Activated naive CD4-positive, alpha-beta T cell treated with anti-CD3 and anti-CD28 coated beads, Interleukin-2, amount 50 U/mL, for 72 hours (primary cell): ENCODE data around the gene TSKU. TPM values are rescaled to one million over a fixed set of nuclear protein-coding genes. Genes with fewer than 3 reads are reported as not detected.

Experiments used
- ATAC-seq, 2 donors: fragments of 150-1000 bp; cut with Tn5 transposase; 2 replicates each; pipeline ENCODE4 v1.10.0; 2021; ENCODE audit warnings: mild to moderate bottlenecking in 2 of 2, moderate library complexity in 2 of 2
- DNase-seq, 2 donors: peaks; one replicate each; pipeline ENCODE4 v3.0.0; 2021 to 2022; ENCODE audit warnings: low spot score in 2 of 2
- H3K27ac Mint-ChIP-seq, 2 donors: one replicate each; pipeline ENCODE4 v1.8.0; 2022; ENCODE audit warnings: mild to moderate bottlenecking in 2 of 2, mixed read lengths in 2 of 2
- H3K36me3 Mint-ChIP-seq, 2 donors: one replicate each; pipeline ENCODE4 v1.8.0; 2022; ENCODE audit warnings: mixed read lengths in 2 of 2
- H3K9me3 Mint-ChIP-seq, 2 donors: one replicate each; pipeline ENCODE4 v1.8.0; 2022; ENCODE audit warnings: mixed read lengths in 2 of 2
- total RNA-seq, 2 donors: library from RNA; stranded (reverse); gene quantifications; one replicate each; pipeline ENCODE4 v1.2.3, GENCODE V29; 2022

TSKU gene
- total RNA-seq, 2 donors from 2014 or later, result 17.3 TPM; not detected in 1

DNA sequence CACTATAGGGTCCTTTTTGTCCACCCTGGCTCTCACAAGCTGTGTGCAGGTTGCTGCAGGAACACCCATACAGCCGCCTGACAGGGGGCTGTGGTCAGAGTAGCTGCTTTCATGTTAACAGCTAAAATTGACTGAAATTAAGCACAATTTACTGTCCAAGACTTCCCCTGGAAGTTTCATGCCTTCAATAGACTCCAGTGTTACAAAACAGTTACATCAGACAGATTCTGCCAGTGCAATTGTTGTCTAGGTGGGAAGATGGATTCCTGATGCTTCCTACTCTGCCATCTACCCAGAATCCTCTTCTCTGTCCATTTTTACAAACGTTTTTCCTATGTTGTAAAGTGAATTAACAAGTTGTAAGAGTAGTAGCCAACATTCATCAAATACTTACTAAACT is 5.3 kb upstream of the TSKU start:
- ATAC-seq, result no peak
- Mint-ChIP-seq H3K9me3 (peaks cover 17 to 28% of the 10 kb centered on the region in 2 donors), H3K27ac (no peak overlapping the region), H3K36me3 (peaks cover 23 to 24% of the 10 kb centered on the region in 2 donors)
- no peak for DNase-seq

- H3K27ac Mint-ChIP-seq, result no peak overlapping the region
- DNase-seq (no peak), ATAC-seq (no peak)
- H3K9me3 Mint-ChIP-seq, result peaks cover 17 to 28% of the 10 kb centered on the region in 2 donors
- H3K36me3 Mint-ChIP-seq, result peaks cover 23 to 24% of the 10 kb centered on the region in 2 donors
Measured at GRCh38 chr11:76778874-76779273, 4.3 kb upstream of the TSKU start.

DNA sequence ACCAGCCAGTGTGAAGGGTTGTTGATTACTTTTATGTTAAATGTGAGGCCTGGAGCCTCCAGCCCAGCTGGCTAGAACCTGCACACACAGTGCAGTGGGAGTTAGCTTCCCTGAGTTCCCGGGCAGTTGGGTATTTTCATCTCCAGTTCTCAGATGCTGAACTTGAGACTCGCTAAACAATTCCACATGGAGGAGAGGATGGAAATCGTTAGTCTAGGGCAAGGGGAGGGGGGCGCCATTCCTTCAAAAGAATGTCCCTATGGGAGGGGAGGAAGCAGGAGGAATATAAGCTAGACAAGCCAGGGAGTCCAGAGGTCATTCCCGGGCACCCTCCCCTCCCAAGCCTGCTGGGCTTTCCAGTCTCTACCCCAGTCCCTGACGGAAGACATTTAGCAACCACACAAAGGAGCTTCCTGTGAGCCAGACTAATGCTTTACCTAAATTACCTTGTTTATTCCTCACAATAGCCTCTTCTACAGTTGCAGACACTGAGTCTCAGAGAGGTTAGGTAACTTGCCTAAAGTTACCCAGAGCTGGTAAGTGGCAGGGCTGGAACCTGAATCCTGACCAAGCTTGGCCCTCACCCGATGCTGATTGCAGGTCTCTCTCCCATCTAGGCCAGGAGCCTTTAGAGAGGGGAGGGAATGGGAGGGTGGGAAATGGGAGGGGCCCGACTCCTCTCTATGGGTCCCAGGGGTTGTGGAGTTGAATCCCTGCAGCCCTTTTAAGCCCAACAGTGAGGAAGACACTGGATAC is 1.9 kb upstream of the TSKU start:
- H3K9me3 Mint-ChIP-seq, result peaks cover 17 to 21% of the 10 kb centered on the region in 2 donors
- ATAC-seq (no peak), DNase-seq (no peak)
- H3K36me3 Mint-ChIP-seq, result peaks cover 23 to 24% of the 10 kb centered on the region in 2 donors
- H3K27ac Mint-ChIP-seq, result no peak overlapping the region

DNA sequence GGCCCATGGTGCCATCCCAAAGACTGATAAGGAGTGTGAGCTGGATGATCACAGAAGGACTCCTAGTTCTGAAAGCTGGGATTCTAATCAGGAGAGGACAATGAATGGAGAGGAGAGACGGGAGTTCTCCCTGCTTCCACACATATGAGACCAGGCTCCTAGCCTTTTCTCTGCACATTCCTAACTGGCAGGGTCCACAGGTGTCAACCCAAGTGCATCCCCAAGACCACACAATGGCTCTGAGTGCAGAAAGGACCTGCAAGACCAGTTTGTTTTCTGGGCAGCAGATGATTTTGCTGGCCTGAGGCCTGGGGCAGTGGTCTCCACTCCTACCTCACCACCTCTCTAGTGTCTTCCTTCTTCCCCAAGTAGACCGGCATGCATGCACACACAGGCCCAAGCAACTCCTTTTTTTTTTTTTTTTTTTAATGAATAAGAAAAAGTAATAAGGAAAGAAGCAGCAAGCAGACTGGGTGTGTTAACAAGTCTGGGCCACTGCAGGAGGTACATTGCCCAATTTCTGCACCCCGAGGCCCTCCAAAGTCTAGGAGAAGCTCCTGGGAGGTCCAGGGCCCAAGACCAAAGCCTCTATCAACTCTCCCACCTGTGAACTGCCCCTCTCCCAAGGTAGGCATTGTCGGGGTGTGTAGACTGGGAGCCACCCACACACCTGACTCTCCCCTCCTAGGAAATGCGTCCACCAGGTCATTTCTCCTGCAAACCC is 1.2 kb upstream of the TSKU start:
- DNase-seq (no peak), ATAC-seq (no peak)
- H3K27ac Mint-ChIP-seq, result no peak overlapping the region
- H3K36me3 Mint-ChIP-seq, result peaks cover 17% of the 10 kb centered on the region in 2 donors
- peaks cover 10 to 14% of the 10 kb centered on the region in 2 donors for H3K9me3 Mint-ChIP-seq

- peak; percentile 60 to 90 for ATAC-seq
- peaks cover 10% of the 10 kb centered on the region in 2 donors for H3K36me3 Mint-ChIP-seq
- DNase-seq, result peak in 1 of 2 donors; percentile 77
- peaks cover 4 to 8% of the 10 kb centered on the region in 2 donors for H3K9me3 Mint-ChIP-seq
- peak overlapping the region in 1 of 2 donors; percentile 66 for H3K27ac Mint-ChIP-seq
Measured at GRCh38 chr11:76782531-76783293, 444 bp upstream of the TSKU start.

- Mint-ChIP-seq H3K36me3 (no peaks in the 10 kb centered on the region), H3K9me3 (no peaks in the 10 kb centered on the region), H3K27ac (no peak overlapping the region)
- no peak for DNase-seq
- ATAC-seq, result peak in 1 of 2 donors; percentile 30
Measured at GRCh38 chr11:76783896-76784813, 999 bp downstream of the TSKU start.

GRCh38 chr11:76785513-76785912 is 2.4 kb downstream of the TSKU start:
- Mint-ChIP-seq H3K27ac (peak overlapping the region in 1 of 2 donors; percentile 84), H3K9me3 (no peaks in the 10 kb centered on the region), H3K36me3 (no peaks in the 10 kb centered on the region)

GRCh38 chr11:76786016-76786415 is 2.9 kb downstream of the TSKU start:
- ATAC-seq, result no peak
- Mint-ChIP-seq H3K9me3 (no peaks in the 10 kb centered on the region), H3K36me3 (no peaks in the 10 kb centered on the region), H3K27ac (no peak overlapping the region)
- no peak for DNase-seq

More at GRCh38 chr11:76785513-76785912, 2.4 kb downstream of the TSKU start:
- ATAC-seq, result no peak
- DNase-seq, result no peak

DNA sequence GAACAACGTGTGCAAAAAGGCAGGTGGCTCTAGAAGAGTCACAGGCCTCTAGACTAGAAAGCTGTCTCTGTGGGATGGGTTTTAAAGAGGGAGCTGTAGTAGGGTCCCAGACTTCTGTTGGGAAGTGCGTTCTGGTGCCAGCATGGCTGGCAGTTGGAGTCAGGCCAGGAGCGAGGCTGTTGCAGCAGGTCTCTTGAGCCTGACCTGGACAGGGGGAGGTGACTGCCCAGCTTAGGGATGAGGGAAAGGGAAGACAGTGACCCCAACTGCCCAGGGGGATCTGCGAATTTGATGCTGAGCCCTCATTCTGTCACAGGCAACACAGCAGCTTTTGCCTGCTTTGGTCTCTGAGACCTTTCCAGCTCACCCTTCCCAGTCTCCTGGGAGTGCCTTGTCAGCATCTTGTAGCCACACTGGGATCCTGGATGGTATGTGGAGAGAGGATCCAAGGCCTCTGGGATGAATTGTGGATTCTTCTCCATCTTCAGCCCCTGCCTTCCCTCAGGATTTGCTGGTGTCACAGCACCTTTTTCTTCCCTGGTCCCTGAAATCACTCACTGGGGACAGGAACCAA is 3.4 kb downstream of the TSKU start:
- Mint-ChIP-seq H3K9me3 (no peaks in the 10 kb centered on the region), H3K36me3 (no peaks in the 10 kb centered on the region), H3K27ac (no peak overlapping the region)
- ATAC-seq (no peak), DNase-seq (no peak)

DNA sequence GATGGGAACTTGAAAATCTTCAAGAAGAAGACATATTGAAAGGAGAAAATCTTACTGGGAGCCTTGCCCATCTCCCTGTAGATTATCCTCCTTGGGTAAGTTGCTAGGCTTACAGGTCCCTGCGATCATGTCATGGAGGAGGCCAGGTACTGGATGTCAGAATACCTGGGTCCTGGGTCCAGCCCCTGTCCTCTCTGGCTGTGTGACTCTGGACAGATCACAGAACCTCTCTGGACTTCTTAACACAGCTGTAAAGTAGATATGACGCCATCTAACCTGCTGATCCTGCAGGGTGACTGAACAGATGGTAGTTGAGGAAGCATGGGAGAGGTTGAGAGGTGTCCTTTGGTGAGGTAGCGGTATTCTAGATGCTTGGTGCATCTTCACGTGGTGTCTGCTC is 4.1 kb downstream of the TSKU start:
- no peaks in the 10 kb centered on the region for H3K36me3 Mint-ChIP-seq

DNA sequence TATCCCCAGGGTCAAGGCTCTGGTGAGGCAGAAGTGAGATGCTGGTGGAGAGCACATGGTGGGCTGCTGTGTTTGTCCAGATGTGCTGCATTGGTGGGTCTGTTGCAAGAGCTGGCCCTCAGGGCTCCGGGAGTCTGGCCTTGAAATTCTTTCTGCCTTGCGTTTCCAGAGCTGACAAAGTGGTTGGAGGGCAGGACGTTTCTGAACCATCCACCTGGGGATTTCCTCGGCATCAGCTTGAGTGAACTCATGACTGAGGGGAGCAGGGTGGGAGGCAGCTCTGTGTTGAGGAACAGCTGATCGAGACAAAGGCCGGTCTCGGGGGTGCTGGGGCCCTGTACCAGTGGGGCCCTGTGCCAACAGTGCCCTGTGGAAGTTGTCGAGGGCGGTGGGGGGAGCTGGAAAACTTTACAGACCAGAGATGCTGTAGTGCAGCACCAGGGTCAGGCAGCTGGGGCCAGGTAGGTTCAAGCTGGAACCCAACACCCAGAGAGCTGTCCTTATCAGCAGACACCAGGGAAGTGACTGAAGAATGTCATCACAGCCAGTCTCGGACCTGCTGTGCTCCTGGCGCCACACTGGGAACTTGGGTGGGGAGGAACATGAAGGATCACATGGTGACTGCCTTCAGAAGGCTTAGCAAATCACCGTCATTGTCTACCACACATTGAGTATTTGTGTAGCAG is 4.9 kb downstream of the TSKU start:
- ATAC-seq (no peak), DNase-seq (no peak)
- H3K9me3 Mint-ChIP-seq, result peaks cover 0 to 9% of the 10 kb centered on the region in 2 donors
- no peak overlapping the region for H3K27ac Mint-ChIP-seq
- H3K36me3 Mint-ChIP-seq, result peaks cover 0 to 6% of the 10 kb centered on the region in 2 donors

More for the DNA sequence above, 4.1 kb downstream of the TSKU start:
- Mint-ChIP-seq H3K27ac (no peak overlapping the region), H3K9me3 (peaks cover 0 to 3% of the 10 kb centered on the region in 2 donors)
- no peak for ATAC-seq
- DNase-seq, result no peak

DNA sequence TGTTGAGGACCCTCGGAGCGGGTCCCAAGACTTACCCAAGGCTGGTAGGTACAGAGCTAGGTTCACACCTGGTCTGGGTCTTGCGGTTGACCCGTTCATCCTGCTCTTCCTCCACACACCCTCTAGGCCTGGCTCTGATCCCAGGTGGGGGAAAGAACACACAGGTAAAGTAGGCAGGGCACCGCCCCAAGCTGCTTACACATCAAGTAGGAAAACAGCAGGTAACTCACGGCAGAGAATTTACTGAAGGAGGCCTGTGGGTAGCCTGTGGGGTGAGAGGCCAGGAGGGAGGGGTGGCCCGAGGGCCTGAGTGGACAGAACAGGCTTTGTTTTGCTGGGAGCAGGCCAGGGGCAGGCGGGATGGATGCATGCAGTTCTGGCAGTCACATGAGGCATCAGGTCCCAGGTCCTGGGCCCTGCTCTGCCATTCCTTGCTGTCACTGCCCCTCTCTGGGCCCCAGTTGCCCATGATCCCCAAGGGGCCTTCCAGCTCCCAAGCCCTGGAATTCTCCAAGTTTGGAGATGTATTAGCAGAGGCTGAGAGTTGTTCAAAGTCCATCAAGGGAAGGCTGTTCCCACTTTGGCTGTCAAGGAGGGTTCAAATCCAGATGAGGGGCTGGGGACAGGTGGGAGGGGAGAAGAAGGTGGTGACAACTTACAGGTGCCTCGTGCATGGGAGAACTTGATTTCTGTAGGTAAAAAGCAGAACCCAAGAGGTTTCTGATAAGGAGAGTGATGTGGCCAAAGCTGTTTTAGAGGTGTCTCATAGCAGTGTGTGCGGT is 5.7 kb downstream of the TSKU start:
- no peak for ATAC-seq
- no peak overlapping the region for H3K27ac Mint-ChIP-seq
- DNase-seq, result no peak
- H3K9me3 Mint-ChIP-seq, result peaks cover 0 to 9% of the 10 kb centered on the region in 2 donors
- H3K36me3 Mint-ChIP-seq, result peaks cover 0 to 6% of the 10 kb centered on the region in 2 donors

DNA sequence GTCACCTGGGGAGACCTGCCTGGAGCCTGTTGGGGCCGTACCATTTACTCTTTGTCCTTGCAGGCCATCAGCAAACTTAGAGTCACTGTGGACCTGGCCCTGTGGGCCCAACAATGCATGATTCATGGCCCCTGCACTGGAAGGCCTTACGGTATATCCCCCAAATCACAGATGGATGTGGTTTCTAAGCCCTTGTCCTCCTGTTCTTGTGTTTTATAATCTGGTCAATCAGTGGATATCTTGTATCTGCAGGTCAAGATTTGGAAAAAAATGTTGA is 6.2 kb downstream of the TSKU start:
- DNase-seq, result no peak
- Mint-ChIP-seq H3K27ac (no peak overlapping the region), H3K36me3 (peaks cover 0 to 6% of the 10 kb centered on the region in 2 donors), H3K9me3 (peaks cover 0 to 9% of the 10 kb centered on the region in 2 donors)
- no peak for ATAC-seq

DNA sequence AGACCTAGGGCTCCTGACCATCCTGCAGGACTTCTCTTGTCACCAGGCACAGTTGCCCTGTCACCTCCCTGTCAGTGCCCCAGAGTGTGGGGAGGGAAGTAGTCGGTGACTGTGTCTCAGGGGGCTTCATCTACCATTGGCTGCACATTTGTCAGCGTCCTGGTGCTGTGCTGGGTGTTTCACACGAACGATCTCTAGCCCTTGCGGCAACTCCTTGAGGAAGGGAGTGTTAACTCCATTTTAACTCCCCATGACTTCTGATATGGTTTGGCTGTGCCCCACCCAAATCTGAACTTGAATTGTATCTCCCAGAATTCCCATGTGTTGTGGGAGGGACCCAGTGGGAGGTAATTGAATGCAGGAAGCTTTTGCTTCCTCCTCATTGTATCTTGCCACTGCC is 7.1 kb downstream of the TSKU start:
- DNase-seq (no peak), ATAC-seq (no peak)
- H3K27ac Mint-ChIP-seq, result no peak overlapping the region
- peaks cover 0 to 6% of the 10 kb centered on the region in 2 donors for H3K36me3 Mint-ChIP-seq
- H3K9me3 Mint-ChIP-seq, result peaks cover 0 to 9% of the 10 kb centered on the region in 2 donors
